HG02970 (cell line): ENCODE measurements around the gene NFYA.
A peak's percentile ranks its signal among the peaks of the same experiment; 100 is the strongest.

Experiments
- ATAC-seq: cut with Tn5 transposase; IDR thresholded peaks from one replicate; pipeline ENCODE4 v1.9.1; 2021; ENCODE audit warnings: mild to moderate bottlenecking, moderate library complexity, moderate number of reproducible peaks; ENCODE audit not compliant: unreplicated experiment, low FRiP score

Gene NFYA

GRCh38 chr6:41071923-41072835 is 595 bp upstream of the NFYA start, which contains the start of gene OARD1:
TSS of gene OARD1 (minus strand) at chr6:41072356. CDS start at chr6:41071634, 722 bp downstream.
- ATAC-seq = peak; percentile 59

- peak; percentile 10 for ATAC-seq
These were observed 611 bp downstream of the NFYA start for GRCh38 chr6:41073203-41073967.

GRCh38 chr6:41073968-41074691 is 1.4 kb downstream of the NFYA start:
- no peak for ATAC-seq

GRCh38 chr6:41074692-41075436 is 2.1 kb downstream of the NFYA start:
- no peak for ATAC-seq

GRCh38 chr6:41075651-41076626 is 3.2 kb downstream of the NFYA start:
- no peak for ATAC-seq

- ATAC-seq = no peak
These were observed 4.8 kb downstream of the NFYA start for GRCh38 chr6:41077536-41077935.

GRCh38 chr6:41078101-41078500 is 5.3 kb downstream of the NFYA start:
- no peak for ATAC-seq

GRCh38 chr6:41079080-41079479 is 6.3 kb downstream of the NFYA start:
- no peak for ATAC-seq

GRCh38 chr6:41080621-41081020 is 7.8 kb downstream of the NFYA start:
- no peak for ATAC-seq

GRCh38 chr6:41083072-41083471 is 10.3 kb downstream of the NFYA start:
- ATAC-seq = no peak

- no peak for ATAC-seq
These were observed 12.4 kb downstream of the NFYA start for GRCh38 chr6:41085182-41085581.

- ATAC-seq = no peak
These were observed 15.7 kb downstream of the NFYA start for GRCh38 chr6:41088451-41088850.

- ATAC-seq = no peak
These were observed 18.3 kb downstream of the NFYA start for GRCh38 chr6:41090841-41091761.

- ATAC-seq = no peak
These were observed 19.8 kb downstream of the NFYA start for GRCh38 chr6:41092421-41093140.

- ATAC-seq = no peak
These were observed 21.0 kb downstream of the NFYA start for GRCh38 chr6:41093729-41094128.

- ATAC-seq = no peak
These were observed 24.8 kb downstream of the NFYA start for GRCh38 chr6:41097467-41098090.

GRCh38 chr6:41098366-41098765 is 25.6 kb downstream of the NFYA start:
- no peak for ATAC-seq
